HT-29 (cell line): ENCODE measurements around the gene SORCS2. TPM values are rescaled to one million over a fixed set of nuclear protein-coding genes. Genes with fewer than 3 reads are reported as not detected.

Source experiments
- DNase-seq: peaks from one replicate; pipeline ENCODE4 v3.0.0-alpha.2; 2015; ENCODE audit warnings: low spot score
- total RNA-seq: library from RNA; depleted of rRNA; stranded (reverse); fragments of >200 nt; shearing (Covaris generic); gene quantifications from 2 replicates; pipeline ENCODE4 v1.2.3, GENCODE V29; 2014

SORCS2 gene
- total RNA-seq, 1 experiment from 2014 or later, result not detected

DNA sequence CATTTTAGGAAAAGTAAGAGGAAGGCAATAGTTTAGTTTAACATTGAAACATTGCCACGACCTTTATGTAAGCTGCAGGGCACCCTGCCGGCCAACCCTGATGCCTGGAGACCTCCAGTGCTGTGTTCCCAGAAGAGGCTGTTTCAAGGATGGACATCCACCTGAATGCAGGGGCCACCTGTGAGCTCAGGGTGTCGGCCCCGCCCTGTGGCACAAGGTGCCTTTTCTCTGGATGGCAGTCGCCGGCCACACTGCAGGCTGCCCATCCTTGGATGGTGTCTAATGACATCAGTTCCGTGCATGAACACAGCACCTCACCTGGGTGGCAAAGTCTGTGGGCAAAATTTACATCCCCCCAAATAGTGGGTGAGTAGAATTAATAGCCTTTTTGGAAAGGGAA is 567.3 kb downstream of the SORCS2 start:
- DNase-seq, result no peak

DNA sequence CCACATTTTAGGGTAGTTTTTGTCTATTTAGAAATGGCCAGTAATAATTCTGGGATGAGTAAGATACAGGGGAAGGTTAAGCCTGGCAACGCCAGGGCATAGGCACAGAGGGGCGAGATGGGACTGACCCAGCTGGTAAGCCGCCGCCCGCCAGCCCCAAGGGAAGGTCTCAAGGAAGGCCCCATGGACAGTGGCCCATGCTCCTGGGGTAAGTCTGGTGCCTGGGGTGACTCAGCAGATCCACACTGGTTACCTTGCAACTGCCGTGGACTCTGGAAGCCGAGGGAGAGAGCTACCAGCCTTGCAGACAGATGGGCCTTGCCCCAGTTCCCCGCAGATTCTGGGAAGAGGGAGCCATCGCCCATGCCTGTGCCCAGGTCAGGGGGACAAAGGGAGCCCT is 567.9 kb downstream of the SORCS2 start:
- no peak for DNase-seq

DNA sequence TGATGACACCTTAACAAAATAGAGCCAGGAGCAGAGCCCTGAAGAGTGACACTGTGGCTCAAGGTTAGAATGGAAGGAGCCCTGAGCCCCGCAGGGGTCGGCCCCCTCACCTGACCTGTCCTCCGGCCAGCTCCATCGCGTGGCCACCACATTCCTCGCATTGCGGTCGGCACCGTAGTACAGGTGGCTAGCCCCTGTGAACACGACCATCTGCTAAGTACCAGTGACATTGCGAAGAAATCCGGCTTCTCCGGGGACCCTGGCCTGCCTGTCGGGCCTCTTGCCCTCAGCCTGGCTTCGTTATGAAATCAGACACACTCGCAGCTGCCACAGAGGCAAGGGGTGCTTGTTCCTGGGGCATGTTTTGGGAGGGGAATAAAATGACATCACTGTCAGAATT is 568.4 kb downstream of the SORCS2 start:
- no peak for DNase-seq

DNA sequence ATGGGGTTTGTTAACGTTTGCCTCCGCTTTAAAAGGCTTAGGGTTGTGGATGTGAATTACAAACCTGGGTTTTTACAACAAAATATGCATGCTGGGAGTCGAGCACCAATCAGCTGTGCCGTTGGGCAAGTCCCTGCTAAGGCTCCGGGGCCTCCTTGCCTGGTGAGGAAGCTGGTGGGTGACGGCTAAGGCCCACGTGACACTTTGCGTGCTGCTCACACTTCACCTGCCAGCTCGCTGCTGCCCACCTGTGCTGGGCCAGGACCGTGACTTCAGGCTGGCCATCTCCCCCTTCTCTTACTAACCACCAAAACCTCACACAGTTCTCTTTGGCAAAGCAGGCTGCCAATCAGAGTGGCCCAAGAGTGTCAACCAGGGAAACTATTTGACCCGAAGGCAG is 569.0 kb downstream of the SORCS2 start:
- no peak for DNase-seq

DNA sequence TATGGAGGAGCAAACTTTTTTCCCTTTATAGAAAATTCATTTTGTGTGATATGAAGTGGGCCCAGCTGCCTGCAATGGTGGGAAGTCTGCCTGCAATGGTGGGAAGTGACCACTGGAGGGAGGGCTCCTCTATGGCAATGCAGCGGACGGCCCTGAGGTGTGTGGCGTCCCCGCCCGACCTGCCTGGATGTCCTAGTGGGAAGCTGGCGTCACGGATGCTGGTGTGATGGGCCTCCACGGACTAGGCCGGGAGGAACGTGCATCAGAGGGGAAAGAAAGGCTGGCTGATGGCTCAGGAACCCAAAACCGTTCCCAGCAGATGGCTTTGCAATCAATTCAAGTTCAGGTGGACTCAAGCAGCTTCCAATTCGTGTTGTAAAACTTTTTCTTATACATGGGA is 569.4 kb downstream of the SORCS2 start:
- peak; percentile 66 for DNase-seq

DNA sequence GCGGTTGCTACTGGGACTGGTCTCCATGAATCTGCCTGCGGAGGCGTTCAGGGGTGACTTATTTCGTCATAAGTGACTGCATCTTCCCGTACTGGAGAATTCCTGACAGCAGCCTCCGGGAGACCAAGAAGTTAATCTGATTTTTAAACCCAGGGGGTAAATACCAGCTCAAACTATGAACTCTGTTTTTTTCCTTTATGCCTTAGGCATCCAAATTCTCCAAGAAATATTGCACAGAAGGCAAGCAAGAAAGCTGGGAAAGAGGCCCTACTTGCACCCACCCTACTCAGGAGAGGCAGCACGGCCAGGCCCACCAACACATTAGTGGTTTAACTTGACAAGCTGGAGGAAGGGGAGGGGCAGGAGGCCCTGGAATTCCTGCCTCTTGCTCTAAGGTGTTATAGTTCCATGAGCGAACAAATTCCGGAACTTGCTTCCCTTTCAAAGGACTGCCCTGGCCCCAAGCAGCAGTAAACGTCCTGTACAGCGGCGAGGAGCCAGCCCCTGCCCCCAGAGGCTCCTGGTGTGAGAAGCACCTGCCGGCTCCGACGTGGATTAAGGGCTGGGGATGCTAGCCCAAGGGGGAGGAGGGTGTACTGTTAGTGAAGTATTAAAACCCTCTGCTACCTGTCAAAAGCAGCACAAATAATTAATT is 570.2 kb downstream of the SORCS2 start:
- DNase-seq, result no peak

DNA sequence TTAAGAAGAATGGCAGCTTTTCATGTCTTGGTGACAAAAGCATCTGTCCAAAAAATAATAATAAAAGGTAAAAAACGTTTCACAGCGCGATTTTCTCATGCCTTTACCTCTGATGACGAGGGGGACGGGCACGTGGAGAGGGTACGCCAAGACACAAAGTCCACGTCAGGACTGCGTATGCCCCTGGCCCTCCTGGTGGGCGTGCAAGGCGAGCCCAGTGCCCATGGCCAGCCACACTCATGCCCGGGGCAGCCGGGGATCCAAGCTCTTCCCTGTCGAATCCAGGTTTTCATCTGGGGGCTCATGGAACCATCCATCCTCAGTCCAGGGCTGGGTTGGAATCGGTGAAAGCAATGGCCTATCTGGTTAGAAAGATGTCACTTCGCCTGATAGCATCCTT is 570.8 kb downstream of the SORCS2 start:
- DNase-seq, result no peak

DNA sequence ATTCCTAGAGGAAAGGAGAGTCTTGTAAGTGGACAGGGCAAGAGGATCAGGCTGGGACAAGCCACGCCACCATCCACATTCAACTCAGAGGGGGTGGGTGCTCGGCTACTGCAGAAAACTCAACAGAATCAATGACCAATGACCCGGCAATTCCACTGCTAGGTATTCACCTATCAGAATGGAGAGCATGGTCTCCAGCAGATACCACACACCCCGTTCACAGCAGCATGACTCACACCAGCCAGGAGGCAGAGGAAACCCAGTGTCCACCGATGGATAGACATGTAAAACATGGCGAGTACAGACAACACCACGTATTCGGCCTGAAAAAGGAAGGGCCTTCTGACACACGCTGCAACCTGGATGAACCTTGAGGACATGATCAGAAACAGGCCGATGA is 571.5 kb downstream of the SORCS2 start:
- no peak for DNase-seq

DNA sequence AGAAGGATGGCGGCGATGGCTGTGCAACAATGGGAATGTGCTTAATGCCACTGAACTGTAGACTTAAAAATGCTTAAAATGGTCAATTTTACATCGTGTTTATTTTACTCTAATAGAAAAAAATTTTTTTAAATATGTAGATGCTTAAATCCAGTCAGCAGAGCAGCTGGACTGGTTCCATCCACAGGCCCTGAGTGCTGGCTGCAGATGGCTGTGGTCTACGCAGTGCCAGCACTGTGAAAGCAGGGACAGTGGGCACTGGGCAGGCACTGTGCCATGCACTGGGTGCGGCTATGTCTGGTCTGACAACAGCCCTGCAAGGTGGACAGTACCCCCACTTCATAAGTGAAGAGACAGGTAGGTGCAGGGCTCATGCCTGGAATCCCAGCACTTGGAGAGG is 572.1 kb downstream of the SORCS2 start:
- no peak for DNase-seq

DNA sequence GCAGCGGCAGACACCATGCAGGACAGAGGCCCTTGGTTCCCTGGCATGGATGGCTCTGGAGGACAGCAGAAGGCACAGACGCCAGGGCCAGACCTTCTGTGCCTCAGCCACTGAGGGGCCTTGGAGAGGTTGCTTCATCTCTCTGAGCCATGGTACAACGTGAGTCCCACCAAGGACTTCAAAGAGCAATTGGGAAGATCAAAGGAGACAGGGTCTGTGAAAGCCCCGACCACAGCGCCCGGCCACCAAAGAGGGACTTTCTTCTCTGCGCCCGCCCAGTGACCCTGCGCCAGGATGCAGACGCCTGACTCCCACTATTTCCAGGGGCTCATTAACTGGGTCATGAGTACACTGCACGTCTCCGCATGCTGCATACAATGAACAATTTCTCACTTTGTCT is 573.3 kb downstream of the SORCS2 start:
- no peak for DNase-seq

DNA sequence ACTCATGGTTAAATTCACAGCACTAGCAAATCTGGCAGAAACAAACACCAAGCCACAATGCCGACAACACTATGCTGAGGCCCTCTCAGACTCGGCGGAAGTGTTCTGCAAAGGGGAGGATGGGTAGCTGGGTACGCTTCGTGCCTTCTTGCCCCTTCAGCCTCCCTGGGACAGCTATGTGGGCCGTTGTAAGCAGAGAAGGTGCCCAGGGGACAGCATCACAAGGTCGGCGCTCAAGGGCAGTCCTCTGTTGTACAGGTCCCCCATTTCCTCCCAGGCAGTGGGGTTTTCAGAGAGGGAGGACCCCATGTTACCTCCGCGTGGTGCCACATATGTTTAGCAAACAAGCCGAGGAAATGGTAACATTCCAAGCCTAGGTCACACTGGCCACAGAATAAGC is 573.7 kb downstream of the SORCS2 start:
- no peak for DNase-seq

DNA sequence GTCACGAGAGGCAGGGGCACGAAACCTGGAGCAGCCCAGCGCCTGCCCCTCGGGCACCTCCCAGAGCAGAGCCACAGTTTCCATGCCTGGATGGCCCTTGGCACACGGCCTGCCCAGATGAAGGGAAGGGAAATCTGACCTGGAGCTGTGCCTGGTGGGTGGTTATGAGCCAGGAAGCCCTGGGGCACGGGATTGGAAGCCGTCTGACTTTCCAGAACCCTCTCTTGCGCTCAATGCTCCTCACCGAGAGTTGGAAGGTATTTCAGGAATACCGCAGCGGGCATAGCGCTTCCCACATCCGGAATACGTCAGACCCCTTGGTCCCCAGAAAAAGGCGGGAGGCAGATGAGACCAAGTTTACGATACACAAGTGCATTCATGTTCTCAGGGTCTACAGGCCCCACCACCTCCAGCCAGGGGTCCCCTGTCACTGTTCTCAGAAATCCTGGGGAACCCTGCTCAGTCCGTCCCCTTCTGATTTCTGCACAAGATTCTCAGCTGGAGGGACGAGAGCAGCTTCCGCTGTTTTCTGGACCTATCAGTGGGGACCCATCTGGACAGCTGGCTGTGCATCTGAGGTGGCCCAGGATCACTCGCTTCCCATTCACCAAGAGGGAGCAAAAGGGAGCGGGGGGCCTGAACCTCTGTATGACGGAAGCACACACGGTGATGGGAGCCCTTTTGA is 574.5 kb downstream of the SORCS2 start:
- no peak for DNase-seq

DNA sequence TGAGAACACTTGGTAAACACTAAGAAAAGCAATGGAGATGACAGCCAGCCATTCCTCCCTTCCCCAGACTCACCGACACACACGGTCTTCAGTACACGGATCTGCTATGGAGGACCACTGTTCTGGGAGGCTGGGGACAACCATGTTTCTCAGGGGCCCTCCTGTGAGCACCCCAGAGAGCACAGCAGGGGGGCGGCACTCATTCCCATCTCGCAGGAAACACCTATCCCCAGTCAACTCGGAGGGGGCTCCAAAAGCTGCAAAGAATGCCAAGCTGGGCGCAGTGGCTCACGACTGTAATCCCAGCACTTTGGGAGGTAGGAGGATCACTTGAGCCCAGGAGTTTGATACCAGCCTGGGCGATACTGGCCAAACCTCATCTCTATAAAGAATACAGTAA is 575.2 kb downstream of the SORCS2 start:
- no peak for DNase-seq

DNA sequence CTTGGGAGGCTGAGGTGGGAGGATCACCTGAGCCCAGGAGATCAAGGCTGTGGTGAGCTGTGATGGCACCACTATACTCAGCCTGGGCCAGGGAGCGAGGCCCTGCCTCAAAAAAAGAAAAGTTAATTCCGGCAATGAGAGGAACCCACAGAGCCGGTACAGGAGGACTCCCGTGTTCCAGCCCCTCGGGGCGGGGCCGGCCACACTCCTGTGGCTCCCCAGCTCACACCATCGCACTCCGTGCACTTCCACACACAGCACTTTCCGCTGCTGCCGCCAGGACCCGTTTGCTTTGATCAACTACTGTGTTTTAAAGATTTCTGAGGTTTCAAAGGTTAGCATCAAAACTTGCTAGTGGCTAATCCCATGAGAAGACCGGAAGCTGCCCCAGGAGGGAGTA is 575.6 kb downstream of the SORCS2 start:
- no peak for DNase-seq

DNA sequence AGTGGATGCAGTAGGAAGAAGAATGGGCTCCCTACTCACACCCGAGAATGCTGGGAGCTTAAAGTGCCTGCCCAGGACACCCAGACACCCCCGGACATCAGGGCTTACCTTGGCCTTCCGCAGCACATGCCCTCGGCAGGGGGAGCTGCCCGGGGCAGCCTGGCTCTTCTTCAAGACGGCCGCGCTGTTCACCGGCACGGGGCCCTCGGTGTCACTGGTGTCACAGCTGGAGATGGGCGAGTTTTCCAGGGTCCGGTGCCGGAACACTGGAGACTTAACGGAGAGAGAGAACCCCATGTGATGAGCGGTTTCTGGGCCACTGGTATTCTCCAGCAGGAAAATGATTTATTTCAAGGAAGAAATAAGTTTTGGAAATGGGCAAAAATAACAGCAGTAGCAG is 576.4 kb downstream of the SORCS2 start:
- no peak for DNase-seq

DNA sequence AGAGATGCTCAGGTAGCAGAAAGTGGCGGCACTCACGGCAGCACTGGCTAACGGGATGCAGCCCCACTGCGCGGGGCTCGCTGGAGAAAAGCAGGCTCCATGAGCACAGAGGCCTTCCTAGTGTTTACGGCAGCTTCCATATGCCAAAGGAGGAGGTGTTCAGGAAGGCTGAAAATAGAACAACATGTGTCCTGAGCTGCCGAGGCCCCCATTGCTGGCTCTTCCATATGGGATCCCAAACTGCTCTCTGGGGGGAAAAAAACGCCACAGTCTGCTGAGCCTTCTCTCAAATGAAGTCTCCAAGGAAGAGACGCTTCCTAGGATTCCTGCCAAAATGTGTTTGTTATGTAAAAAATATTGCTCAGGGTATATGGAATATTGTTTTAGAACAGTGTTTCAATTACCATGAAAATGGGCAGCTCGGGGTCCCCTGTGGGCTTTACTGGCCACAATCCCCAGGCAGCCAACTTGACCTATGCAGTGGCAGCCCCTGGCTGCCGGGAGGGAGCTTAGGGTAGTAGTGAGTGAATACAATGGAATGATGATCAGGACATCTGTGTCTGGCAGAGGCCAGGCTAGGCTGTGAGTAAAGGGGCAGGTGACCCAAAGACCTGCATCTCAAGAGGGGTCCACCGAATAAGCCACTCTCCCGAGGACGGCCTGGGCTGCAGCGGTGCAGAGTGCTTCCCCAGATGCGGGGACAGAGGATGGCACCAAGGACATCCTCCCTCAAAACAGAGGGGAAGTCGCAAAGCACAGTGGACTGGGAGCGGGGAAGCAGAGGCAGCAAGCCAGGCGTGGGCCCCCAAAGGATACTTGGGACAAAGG is 577.3 kb downstream of the SORCS2 start:
- DNase-seq, result no peak

DNA sequence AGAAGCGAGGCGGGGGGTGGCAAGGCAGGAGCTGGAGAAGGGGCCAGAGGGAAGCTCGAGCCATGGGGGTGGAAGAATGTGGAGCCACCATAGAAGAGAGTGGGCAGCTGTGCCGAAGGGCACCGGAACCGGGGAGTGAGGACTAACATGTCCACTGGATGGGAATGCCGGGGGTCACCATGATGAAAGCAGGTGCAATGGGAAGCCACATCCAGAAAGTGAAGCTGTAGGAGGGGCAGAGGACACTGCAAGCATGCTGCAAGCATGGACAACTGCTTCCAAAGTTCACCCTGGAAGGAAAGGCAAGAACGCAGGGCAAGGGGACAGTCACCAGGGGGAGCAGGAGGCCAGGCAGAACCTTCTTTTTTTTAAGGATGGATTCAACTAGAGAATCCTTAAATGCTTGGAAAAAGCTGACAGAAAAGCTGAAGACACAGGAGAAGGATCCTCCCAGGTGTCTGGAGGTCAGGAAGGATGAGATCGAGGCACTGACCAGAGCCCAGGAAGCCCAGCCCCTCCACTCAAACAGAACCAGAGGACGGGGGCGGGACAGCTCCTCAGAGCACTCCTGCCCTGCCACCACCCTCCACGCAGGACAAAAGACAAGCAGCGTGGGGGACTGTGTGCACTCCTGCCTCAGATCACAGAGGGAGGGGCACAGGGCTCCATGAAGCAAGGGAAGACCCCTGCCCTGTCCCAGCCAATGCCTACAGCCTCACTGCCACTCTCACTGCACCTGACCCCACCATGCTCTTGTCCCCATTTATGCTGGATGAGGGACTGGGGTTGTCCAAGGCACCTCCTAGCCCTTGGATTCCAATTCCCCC is 578.1 kb downstream of the SORCS2 start:
- DNase-seq, result peak; percentile 10

DNA sequence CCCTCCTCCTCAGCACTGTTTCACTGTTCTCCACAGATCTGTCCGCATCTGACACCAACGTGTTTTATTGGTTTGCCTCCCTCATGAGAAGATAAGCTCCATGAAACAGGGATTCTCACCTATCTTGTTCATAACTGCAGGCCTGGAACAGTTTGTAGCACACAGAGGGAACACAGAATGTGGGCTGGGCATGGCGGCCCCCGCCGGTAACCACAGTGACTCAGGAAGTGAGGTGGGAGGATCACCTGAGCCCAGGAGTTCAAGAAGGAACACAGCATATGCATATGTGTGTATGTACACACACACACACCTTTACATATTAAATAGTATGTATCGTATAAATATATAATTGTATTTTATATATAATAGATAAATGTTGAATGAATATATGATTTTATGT is 578.7 kb downstream of the SORCS2 start:
- DNase-seq, result no peak

DNA sequence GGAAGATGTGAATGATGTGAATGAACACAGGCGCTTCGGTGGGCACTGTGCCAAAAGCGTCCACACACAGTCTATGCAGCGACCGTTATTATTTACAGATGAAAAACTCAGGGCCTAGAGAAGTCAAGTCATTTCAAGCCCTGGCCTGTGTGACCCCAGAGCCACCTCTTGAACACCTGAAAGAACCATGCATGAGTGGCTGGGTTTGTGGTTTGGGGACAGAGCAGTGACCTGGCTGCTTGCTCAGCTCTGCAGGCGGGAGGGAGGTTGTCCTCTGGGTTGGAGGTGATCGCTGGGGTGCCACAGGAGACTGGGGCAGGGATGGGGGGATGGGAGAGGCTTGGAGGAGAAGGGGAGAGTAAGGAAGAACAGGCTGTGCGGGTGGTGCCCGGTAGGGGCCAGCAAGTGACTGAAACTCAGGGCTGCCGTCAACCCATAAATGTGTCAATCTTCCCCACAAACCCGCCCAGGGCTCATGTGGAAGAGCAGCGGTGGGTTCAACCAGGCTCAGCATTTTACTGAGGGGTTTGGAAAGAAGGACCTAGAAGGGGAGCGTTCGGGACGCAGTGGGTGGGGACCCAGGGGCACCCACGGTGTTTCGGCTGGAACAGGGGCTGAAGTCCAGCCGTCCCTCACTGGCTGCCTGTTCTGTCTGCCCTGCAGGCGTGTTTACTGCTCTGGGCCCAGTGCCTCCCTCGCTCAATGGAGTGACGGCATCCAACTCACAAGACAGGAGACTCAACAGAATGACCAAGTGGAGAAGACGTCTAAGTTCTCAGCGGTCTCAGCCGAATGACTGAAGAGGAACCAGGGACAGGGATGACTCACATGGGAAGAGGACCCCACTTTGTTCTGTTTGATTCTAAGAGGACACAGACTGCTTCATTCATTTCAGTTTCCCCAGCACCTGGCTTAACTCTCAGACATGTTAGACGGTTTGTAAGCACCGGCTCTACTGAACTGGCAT is 579.5 kb downstream of the SORCS2 start:
- no peak for DNase-seq

DNA sequence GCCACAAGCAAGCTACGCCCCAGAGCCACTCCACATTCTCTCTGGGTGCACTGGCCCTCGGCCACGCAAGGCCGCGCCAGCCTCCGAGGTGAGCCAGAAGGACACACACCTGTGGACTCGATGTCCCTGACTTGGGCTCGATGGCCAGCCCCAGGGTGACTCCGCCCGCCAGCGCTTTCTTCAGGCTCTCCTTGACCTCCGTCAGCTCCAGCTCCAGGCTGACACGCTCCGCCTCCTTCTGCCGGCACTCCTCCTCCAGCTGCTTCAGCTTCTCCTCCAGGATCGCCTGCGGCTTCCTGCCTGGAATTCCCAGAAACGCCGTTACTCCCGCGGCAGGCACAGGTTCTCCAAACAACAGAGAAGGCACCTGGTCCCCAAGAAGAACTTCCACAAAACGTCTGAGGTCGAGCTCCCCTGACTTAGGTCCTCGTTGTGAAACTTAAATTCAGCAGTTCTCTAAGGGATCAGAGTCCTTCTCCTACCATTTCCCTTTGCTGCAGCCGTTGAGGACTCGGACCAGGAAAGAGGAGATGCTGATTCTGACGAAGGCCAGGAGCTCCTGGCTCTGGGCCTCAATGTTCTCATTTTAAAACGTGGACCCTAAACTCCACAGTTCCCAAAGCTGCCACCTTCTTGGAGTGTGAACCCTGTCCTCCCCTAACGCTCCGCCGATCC is 580.5 kb downstream of the SORCS2 start:
- no peak for DNase-seq
